Stomach (tissue), 9 donors: ENCODE data around the gene ROCK2. TPM values are rescaled to one million over a fixed set of nuclear protein-coding genes. Genes with fewer than 3 reads are reported as not detected.

Experiments
- DNase-seq, 2 donors: peaks; one replicate each; pipeline versions ENCODE4 v3.0.0 to v3.0.0-alpha.2; 2013 to 2019
- H3K27ac ChIP-seq, 5 donors: fragments of 200-600 bp in 4 of 5; sonication (generic) in 4 of 5; one replicate each; pipeline ENCODE4 v1.5.1; 2013 to 2019; ENCODE audit warnings: mild to moderate bottlenecking in 1 of 5, moderate library complexity in 1 of 5
- H3K27me3 ChIP-seq, 3 donors: fragments of 200-600 bp; sonication (generic); one replicate each; pipeline ENCODE4 v1.5.1; 2017 to 2019; ENCODE audit warnings: mixed run types in 1 of 3
- H3K36me3 ChIP-seq, 4 donors: fragments of 200-600 bp; sonication (generic); 1 replicate in 3 of 4; 2 replicates in 1 of 4; pipeline ENCODE4 v1.5.1; 2016 to 2019
- H3K4me1 ChIP-seq, 4 donors: fragments of 200-600 bp; sonication (generic); one replicate each; pipeline ENCODE4 v1.5.1; 2016 to 2019
- H3K4me3 ChIP-seq, 4 donors: fragments of 200-600 bp; sonication (generic) in 3 of 4; one replicate each; pipeline ENCODE4 v1.5.1; 2016 to 2019; ENCODE audit warnings: mild to moderate bottlenecking in 1 of 4
- H3K9me3 ChIP-seq, 4 donors: fragments of 200-600 bp; sonication (generic); one replicate each; pipeline ENCODE4 v1.5.1; 2016 to 2019
- EP300 ChIP-seq: sonication (generic); formaldehyde crosslinking; IDR thresholded peaks from one replicate; pipeline ENCODE4 v1.6.1; 2017; ENCODE audit warnings: antibody characterized with exemption
- POLR2A ChIP-seq, 4 donors: fragments of 450-650 bp; IDR thresholded peaks; one replicate each; pipeline ENCODE4 v1.6.1; 2016; ENCODE audit warnings: antibody characterized with exemption in 4 of 4, control low read depth in 2 of 4, mild to moderate bottlenecking in 1 of 4, moderate library complexity in 1 of 4
- POLR2AphosphoS5 ChIP-seq, 3 donors: sonication (generic); formaldehyde crosslinking; IDR thresholded peaks; one replicate each; pipeline ENCODE4 v1.6.1; 2016; ENCODE audit warnings: antibody characterized with exemption in 3 of 3
- whole genome bisulfite sequencing, 5 donors: extraction: QIAGEN DNeasy Blood & Tissue Kit in 3 of 5; methylation state at CpG; one replicate each; pipeline versions ENCODE4 v1.1.5 to v1.1.7; 2013 to 2018; 5-methylcytosine and 5-hydroxymethylcytosine counted together
- intact Hi-C: fragments of 100-400 bp; cut with DNase I; formaldehyde crosslinking; loops from one replicate; pipeline ENCODE4 v1.15.1; 2023; ENCODE audit warnings: low total_unique reads
- polyA plus RNA-seq, 3 donors: library from polyadenylated mRNA; stranded (reverse); fragments of 200-250 nt; gene quantifications; one replicate each; pipeline ENCODE4 v1.2.3, GENCODE V29; 2013
- total RNA-seq, 5 donors: library from RNA; depleted of rRNA; stranded (reverse); fragments of >200 nt; gene quantifications; one replicate each; pipeline versions ENCODE4 v1.1.0 to v1.2.3, GENCODE V29; 2014 to 2016
- TF ChIP-seq, protein P1 (sequence below), 7 experiments: fragments of 450-650 bp in 4 of 7; fragments of 200-600 bp in 3 of 7; sonication (generic) in 3 of 7; IDR thresholded peaks; one replicate each; pipeline ENCODE4 v1.5.1; 2016 to 2019; ENCODE audit warnings: antibody characterized with exemption in 7 of 7, control low read depth in 2 of 7, mild to moderate bottlenecking in 1 of 7
- donor health status: healthy with polysubstance abuse.
- donor health status: Bipolar disorder and iron deficiency.
- donor health status: healthy.

The ROCK2 gene
- total and polyA plus RNA-seq, 8 donors: 5.6 to 113 (median 35.9) TPM

DNA sequence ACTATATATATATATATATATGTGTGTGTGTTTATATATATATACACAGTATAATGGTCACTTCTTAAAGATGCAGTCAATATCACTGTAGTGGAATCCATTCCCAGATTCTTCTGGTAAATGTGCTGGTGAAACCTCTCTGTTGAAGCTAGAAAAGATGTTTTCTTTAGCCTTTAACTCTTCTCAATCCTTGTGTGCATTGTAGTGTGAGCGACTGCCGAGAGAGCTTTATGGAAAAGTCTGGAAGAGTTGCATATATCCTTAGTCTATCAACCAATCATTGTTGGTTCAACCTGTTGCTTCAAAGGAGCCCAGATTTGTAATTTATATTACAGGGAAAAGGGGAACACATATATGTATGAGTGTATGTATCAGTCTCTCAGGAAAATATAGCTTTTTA is 161.5 kb downstream of the ROCK2 start:
- no peak for DNase-seq
- Histone ChIP-seq H3K4me3 (no peak overlapping the region), H3K27ac (no peak overlapping the region), H3K36me3 (peaks cover 4 to 64% (median 49%) of the 10 kb centered on the region in 4 donors), H3K27me3 (no peaks in the 10 kb centered on the region), H3K9me3 (no peaks in the 10 kb centered on the region), H3K4me1 (no peaks in the 10 kb centered on the region)
- intact Hi-C loops: no loop called here
- TF ChIP-seq, protein P1, sequence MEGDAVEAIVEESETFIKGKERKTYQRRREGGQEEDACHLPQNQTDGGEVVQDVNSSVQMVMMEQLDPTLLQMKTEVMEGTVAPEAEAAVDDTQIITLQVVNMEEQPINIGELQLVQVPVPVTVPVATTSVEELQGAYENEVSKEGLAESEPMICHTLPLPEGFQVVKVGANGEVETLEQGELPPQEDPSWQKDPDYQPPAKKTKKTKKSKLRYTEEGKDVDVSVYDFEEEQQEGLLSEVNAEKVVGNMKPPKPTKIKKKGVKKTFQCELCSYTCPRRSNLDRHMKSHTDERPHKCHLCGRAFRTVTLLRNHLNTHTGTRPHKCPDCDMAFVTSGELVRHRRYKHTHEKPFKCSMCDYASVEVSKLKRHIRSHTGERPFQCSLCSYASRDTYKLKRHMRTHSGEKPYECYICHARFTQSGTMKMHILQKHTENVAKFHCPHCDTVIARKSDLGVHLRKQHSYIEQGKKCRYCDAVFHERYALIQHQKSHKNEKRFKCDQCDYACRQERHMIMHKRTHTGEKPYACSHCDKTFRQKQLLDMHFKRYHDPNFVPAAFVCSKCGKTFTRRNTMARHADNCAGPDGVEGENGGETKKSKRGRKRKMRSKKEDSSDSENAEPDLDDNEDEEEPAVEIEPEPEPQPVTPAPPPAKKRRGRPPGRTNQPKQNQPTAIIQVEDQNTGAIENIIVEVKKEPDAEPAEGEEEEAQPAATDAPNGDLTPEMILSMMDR (IDR thresholded peaks at IDR 0.05): no peak
- TF ChIP-seq POLR2A (IDR thresholded peaks at IDR 0.05) (no peak), EP300 (no peak), POLR2AphosphoS5 (IDR thresholded peaks at IDR 0.05) (no peak)
- 93 to 99% (median 96%) methylated on average over 2 of the region's 2 CpGs for WGBS, 5 donors

DNA sequence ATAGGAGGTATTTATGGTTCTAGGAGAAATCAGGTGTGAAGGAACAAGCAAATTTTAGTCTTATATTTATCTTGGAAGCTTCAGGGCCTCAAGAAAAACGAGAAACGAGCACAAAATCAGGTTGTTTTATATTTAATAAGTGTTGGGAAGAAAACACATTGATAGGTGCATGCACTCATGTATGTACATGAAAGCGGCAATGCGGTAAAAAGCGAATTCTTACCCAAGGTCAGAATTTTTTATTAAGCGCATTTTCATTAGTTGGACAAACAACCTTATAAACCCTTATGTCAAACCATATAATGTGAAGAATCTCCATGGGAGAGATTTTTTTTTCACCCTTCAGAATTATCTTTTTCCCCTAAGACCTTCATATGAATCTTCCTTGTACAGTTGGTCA is 163.8 kb downstream of the ROCK2 start:
- WGBS, 5 donors: 86 to 93% (median 88%) methylated on average over 6 of the region's 6 CpGs
- H3K9me3 ChIP-seq: no peaks in the 10 kb centered on the region
- H3K4me1 ChIP-seq: no peaks in the 10 kb centered on the region
- TF ChIP-seq, protein P1 (IDR thresholded peaks at IDR 0.05): no peak
- no peak for TF ChIP-seq POLR2AphosphoS5 (IDR thresholded peaks at IDR 0.05)
- no peak for TF ChIP-seq EP300
- no peak for TF ChIP-seq POLR2A (IDR thresholded peaks at IDR 0.05)
- intact Hi-C loops: no loop called here
- H3K36me3 ChIP-seq: peaks cover 4 to 55% (median 45%) of the 10 kb centered on the region in 4 donors
- H3K27ac ChIP-seq: no peak overlapping the region
- no peaks in the 10 kb centered on the region for H3K27me3 ChIP-seq
- no peak for DNase-seq
- H3K4me3 ChIP-seq: no peak overlapping the region

DNA sequence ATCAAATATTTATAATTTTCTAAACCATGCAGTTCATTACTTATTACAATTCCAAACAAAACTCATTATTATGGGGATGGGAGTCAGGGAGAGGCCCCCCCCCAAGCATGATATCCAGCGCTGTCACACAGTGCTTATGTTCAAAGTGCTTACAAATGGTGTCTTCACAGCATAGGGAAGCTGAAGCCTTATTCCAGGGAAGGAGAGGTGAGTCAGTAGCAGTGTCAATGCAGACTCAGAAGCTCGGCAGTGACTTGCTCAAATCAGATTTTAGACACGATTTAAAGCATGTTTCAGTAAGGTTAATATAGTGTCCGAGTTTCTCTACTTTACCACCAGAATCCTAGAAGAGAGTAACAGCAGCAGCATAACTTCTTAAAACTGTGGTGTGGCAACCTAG is 164.5 kb downstream of the ROCK2 start:
- Histone ChIP-seq H3K4me1 (no peaks in the 10 kb centered on the region), H3K27me3 (no peaks in the 10 kb centered on the region), H3K9me3 (no peaks in the 10 kb centered on the region), H3K4me3 (no peak overlapping the region), H3K36me3 (peaks cover 4 to 49% (median 37%) of the 10 kb centered on the region in 4 donors), H3K27ac (no peak overlapping the region)
- TF ChIP-seq EP300: no peak
- TF ChIP-seq POLR2AphosphoS5 (IDR thresholded peaks at IDR 0.05): no peak
- no peak for TF ChIP-seq POLR2A (IDR thresholded peaks at IDR 0.05)
- TF ChIP-seq, protein P1 (IDR thresholded peaks at IDR 0.05): no peak
- 78 to 91% (median 90%) methylated on average over 4 of the region's 4 CpGs for WGBS, 5 donors
- intact Hi-C loops: no loop called here
- no peak for DNase-seq

DNA sequence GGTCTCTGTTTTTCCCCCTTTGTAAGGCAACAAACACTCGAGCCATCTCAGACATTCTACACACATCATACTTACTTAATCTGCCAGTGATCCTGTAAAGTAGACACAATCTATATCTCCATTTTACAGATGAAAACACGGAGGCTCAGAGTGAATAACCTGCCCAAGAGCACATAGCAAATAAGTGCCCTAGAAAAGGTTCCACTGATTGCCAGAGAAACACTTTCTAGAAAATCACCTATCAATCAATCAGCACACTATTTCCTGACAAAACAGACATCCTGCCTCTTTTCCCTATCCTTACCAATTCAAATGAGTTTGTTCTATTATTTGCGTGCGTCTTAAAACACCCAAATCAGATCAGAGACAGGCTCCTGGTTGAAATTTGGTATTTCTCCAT is 165.2 kb downstream of the ROCK2 start:
- TF ChIP-seq POLR2AphosphoS5 (IDR thresholded peaks at IDR 0.05) (no peak), EP300 (no peak), POLR2A (IDR thresholded peaks at IDR 0.05) (no peak)
- TF ChIP-seq, protein P1 (IDR thresholded peaks at IDR 0.05): no peak

More for the DNA sequence above, 165.2 kb downstream of the ROCK2 start:
- Histone ChIP-seq H3K4me3 (no peak overlapping the region), H3K9me3 (no peaks in the 10 kb centered on the region), H3K27me3 (no peaks in the 10 kb centered on the region), H3K27ac (no peak overlapping the region), H3K4me1 (no peaks in the 10 kb centered on the region), H3K36me3 (peaks cover 4 to 47% (median 35%) of the 10 kb centered on the region in 4 donors)
- 74 to 81% (median 80%) methylated on average over 4 of the region's 4 CpGs for WGBS, 5 donors
- intact Hi-C loops: no loop called here
- DNase-seq: no peak
